ENCODE data around the gene DOK4. TPM values are rescaled to one million over a fixed set of nuclear protein-coding genes. Genes with fewer than 3 reads are reported as not detected.

The DOK4 gene
- 100 to 1,000 TPM in 2 of 3 donors, 10 to 100 TPM in 1; 68.4 to 143 (median 101) TPM for total RNA-seq
- long read RNA-seq, donor 1, transcript DOK4-218 (8 exons, 1,848 nt), result minor isoform, 9 of 189 reads
- long read RNA-seq, donor 1, transcript DOK4-201 (9 exons, 2,772 nt), result major isoform, 89 of 189 reads
- long read RNA-seq, donor 1, partial matches to known transcripts, result 47 of 189 reads
- long read RNA-seq, donor 1, other reads (novel, unspliced or antisense), result 42 of 189 reads
- long read RNA-seq, donor 2, partial matches to known transcripts, result 1 of 46 reads
- long read RNA-seq, donor 2, other reads (novel, unspliced or antisense), result 42 of 46 reads

DNA sequence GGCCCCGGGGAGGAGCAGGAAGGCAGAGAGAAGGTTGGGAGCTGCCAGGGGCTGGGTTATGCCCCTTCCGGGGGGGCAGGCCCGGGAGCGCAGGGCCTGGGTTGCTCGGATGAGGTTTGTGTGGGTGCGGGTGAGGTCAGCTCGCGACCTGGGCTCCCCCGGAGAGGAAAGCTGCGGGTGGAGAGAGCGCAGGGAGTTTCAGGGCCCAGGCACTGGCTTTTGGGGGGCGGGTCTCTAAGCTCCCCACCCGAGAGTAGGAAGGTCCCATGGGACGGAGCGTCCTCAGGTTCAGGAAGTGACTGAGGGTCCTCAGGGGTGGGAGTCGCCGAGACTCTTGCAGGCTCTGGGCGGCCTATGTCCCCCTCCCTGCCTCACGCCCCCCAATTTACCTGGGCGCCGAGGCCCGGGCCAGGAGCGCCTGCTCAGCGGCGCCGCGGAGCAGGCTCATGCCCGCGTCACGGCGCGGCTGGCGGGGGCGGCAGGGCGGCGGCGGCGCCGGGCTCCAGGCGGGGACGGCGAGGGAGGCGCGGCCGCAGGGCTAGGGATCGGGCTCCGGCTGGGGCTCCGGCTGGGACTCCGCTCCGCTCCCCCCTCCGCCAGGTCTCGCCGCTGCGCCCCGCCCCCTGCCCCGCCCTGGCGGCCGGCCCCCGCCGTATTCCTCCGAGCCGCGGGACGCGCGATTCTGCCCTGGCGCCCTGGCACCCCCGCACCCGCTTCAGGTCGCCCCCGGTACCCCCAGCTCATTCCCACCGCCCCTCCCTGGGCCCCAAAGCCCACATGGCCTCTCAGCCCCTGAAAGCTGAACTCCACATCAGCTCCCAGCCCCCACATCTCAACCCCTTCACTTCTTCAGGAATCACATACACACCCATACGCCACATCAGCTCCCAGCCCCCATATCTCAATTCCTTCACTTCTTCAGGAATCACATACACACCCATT is at the start of gene DOK4:
Gene DOK4, minus strand, starts transcription at position 578 of the 942 bp plus-strand sequence. CDS start 6,986 bp downstream, outside the sequence.
- H3K36me3 ChIP-seq (ENCODE audit: low read depth), result no peaks in the 10 kb centered on the region
- TF ChIP-seq, protein P1, sequence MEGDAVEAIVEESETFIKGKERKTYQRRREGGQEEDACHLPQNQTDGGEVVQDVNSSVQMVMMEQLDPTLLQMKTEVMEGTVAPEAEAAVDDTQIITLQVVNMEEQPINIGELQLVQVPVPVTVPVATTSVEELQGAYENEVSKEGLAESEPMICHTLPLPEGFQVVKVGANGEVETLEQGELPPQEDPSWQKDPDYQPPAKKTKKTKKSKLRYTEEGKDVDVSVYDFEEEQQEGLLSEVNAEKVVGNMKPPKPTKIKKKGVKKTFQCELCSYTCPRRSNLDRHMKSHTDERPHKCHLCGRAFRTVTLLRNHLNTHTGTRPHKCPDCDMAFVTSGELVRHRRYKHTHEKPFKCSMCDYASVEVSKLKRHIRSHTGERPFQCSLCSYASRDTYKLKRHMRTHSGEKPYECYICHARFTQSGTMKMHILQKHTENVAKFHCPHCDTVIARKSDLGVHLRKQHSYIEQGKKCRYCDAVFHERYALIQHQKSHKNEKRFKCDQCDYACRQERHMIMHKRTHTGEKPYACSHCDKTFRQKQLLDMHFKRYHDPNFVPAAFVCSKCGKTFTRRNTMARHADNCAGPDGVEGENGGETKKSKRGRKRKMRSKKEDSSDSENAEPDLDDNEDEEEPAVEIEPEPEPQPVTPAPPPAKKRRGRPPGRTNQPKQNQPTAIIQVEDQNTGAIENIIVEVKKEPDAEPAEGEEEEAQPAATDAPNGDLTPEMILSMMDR (IDR thresholded peaks at IDR 0.05), result no peak
- H3K4me1 ChIP-seq (ENCODE audit: low read depth), result peaks cover 12% of the 10 kb centered on the region
- H3K4me3 ChIP-seq, result peak within 1 kb of the TSS; percentile 74
- intact Hi-C loops (cut with DNase I, micrococcal nuclease), result no loop called here
- H3K9me3 ChIP-seq, result no peaks in the 10 kb centered on the region
- DNase-seq (peak; percentile 86 to 92 (median 88)), ATAC-seq (peak; percentile 95)

DNA sequence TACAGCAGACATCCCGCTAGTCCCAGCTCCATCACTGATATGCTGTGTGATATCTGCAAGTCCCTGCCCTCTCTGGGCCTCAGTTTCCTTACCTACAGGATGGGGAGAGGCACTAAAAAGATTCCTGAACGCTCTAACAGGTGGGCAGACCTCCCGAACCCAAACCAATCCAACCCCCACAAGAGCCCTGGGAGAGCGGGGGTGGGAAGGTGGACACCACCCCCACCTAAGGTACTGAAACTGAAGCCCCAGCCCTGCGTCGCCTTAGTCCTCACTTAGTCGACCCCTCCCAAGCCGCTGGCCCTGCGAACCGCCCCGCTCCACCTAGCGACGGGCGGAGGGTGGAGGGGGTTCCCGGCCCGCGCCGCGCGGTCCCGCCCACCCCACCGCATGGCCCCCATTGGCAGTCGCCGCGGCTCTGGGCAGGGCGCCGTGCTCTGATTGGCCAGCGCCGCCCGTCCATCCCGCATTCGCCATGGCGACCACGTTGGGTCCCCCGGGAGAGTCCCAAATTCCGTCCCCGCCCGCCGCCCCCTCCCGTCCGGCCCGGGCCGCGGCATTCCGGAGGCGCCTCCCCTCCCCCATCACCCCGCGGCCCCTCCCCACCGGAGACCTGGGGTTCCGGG is 49.5 kb upstream of the DOK4 start:
- intact Hi-C loops (cut with DNase I, micrococcal nuclease), result no loop called here
- Histone ChIP-seq H3K9me3 (no peaks in the 10 kb centered on the region), H3K36me3 (ENCODE audit: low read depth) (no peaks in the 10 kb centered on the region), H3K4me3 (peak overlapping the region; percentile 67), H3K4me1 (ENCODE audit: low read depth) (peaks cover 8% of the 10 kb centered on the region)
- TF ChIP-seq, protein P1 (IDR thresholded peaks at IDR 0.05), result no peak
- ATAC-seq (peak; percentile 93), DNase-seq (peak; percentile 92 to 95 (median 94))

DNA sequence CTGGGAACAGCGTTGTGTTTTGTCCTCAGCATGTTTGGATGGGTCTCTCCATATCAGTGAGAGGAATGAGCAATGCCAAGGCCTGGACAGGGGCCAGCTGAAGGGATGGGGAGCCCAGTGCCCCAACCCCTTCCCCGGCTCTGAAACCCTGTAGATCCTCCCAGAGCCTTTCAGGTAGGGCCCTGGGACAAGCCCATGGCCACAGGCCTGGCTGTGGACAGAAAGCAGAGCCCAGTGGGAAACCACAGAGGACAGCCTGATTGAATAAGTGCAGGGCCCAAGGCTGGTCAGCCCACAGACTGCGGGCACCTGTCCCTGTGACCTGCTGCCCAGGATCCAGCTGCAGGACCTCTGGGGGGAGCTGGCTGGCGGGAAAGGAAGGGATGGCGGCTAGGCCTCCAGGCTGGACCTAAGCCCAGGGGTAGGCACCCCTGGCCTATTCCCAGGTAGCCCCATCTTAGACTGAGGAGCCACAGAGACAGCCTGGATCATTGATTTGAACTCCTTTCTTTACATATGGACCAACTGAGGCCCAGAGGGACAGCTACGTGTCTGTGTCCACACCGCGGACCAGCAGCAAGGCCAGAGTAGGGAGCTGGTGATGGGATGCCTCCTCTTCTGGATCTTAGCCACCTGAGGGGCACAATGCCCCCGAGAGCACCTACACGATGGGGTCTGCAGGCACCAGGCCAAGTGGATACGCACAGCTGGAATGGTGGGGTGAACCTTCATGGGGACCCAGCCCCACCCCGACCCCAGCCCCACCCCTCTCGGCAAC is 48.8 kb upstream of the DOK4 start:
- no peaks in the 10 kb centered on the region for H3K9me3 ChIP-seq
- no peak overlapping the region for H3K4me3 ChIP-seq
- peaks cover 8% of the 10 kb centered on the region for H3K4me1 ChIP-seq (ENCODE audit: low read depth)
- no peak for ATAC-seq
- intact Hi-C loops (cut with DNase I, micrococcal nuclease), result no loop called here
- no peaks in the 10 kb centered on the region for H3K36me3 ChIP-seq (ENCODE audit: low read depth)
- peak in 1 of 3 donors; percentile 61 for DNase-seq
- TF ChIP-seq, protein P1 (IDR thresholded peaks at IDR 0.05), result no peak

DNA sequence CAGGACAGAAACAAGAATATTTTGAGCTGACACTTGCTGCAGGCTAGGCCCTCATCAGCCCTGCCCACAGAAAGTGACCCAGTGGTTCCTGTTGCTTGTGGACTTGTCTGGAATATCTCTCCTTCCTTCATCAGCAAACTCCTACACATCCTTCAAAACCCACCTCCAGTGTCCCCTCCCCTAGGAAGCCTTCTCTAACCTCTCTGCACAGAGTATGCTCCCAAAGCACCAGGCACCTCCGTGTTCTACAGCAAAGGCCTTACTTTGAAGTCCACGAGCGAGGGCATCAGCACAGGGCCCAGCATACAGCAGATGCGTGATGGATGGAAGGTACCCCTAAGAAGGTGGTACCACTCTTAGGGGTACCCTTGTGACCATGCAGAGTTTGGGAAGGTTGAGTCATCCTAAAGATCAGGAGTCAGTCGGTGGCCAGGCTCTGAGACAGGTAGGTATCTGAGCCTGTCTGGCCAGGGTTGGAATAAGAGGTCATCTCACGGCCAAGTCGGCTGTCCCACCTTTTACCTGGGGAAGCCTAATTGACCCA is 48.1 kb upstream of the DOK4 start:
- TF ChIP-seq, protein P1 (IDR thresholded peaks at IDR 0.05), result no peak
- H3K4me3 ChIP-seq, result no peak overlapping the region
- ATAC-seq (no peak), DNase-seq (peak in 1 of 3 donors; percentile 1)
- peaks cover 13% of the 10 kb centered on the region for H3K4me1 ChIP-seq (ENCODE audit: low read depth)
- intact Hi-C loops (cut with DNase I, micrococcal nuclease), result no loop called here
- no peaks in the 10 kb centered on the region for H3K9me3 ChIP-seq
- H3K36me3 ChIP-seq (ENCODE audit: low read depth), result no peaks in the 10 kb centered on the region

All from mucosa of descending colon (tissue), 3 donors.